Tibial artery (tissue), 4 donors: ENCODE data around the gene CD226.
"Not testable (repeated sequence)": the region's sequence is repeated elsewhere in the genome, so short reads cannot be mapped to it uniquely, and the experiment has no call there.

Experiments
- DNase-seq, 2 donors: peaks; one replicate each; pipeline ENCODE4 v3.0.0-alpha.2; 2019
- H3K27ac ChIP-seq, 2 donors: fragments of 200-600 bp; sonication (generic) in 1 of 2; 1 replicate in 1 of 2; 2 replicates in 1 of 2; pipeline ENCODE4 v1.5.1; 2018 to 2019; ENCODE audit warnings: mild to moderate bottlenecking in 1 of 2
- H3K27me3 ChIP-seq, 2 donors: fragments of 200-600 bp; sonication (generic) in 1 of 2; one replicate each; pipeline versions ENCODE4 v1.5.1 to v1.6.0; 2016 to 2019
- H3K36me3 ChIP-seq, 3 donors: fragments of 200-600 bp; sonication (generic) in 2 of 3; one replicate each; pipeline ENCODE4 v1.5.1; 2016 to 2019; ENCODE audit warnings: mild to moderate bottlenecking in 2 of 3
- H3K4me1 ChIP-seq, 4 donors: fragments of 200-600 bp; sonication (generic) in 2 of 4; 1 replicate in 3 of 4; 2 replicates in 1 of 4; pipeline ENCODE4 v1.5.1; 2016 to 2019
- H3K4me3 ChIP-seq, 2 donors: fragments of 200-600 bp; sonication (generic) in 1 of 2; 1 replicate in 1 of 2; 2 replicates in 1 of 2; pipeline ENCODE4 v1.5.1; 2018 to 2019; ENCODE audit warnings: mild to moderate bottlenecking in 2 of 2
- H3K9me3 ChIP-seq, 3 donors: fragments of 200-600 bp; sonication (generic) in 1 of 3; one replicate each; pipeline ENCODE4 v1.5.1; 2016 to 2019
- intact Hi-C: fragments of 100-400 bp; cut with DNase I; formaldehyde crosslinking; loops from one replicate; pipeline ENCODE4 v1.15.0; 2023; ENCODE audit warnings: low total_unique reads
- TF ChIP-seq, protein P1 (sequence below), 2 experiments: fragments of 200-600 bp in 1 of 2; fragments of 450-650 bp in 1 of 2; IDR thresholded peaks; one replicate each; pipeline ENCODE4 v1.5.1; 2017 to 2019; ENCODE audit warnings: antibody characterized with exemption in 2 of 2, mild to moderate bottlenecking in 1 of 2, moderate library complexity in 1 of 2

CD226 gene

DNA sequence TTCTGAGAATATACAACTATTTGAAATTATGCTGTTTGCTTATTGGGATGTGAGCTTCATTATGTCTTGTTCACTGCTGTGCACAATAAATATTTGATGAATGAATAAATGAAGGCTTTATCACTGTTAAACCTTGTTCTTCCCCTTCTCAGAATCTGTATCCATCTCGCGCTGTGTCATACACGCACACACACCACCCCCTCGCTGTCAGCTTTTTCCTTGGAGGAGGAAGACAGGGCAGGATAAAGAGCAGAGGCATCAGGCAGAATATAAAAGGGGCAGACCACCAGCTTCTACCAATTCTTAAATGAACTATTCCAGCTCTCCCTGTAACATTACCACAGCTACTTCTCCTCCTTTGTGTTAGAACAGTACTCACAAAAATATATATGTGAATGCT, 75.0 kb downstream of the CD226 start:
- H3K27me3 ChIP-seq = no peaks in the 10 kb centered on the region
- TF ChIP-seq, protein P1, sequence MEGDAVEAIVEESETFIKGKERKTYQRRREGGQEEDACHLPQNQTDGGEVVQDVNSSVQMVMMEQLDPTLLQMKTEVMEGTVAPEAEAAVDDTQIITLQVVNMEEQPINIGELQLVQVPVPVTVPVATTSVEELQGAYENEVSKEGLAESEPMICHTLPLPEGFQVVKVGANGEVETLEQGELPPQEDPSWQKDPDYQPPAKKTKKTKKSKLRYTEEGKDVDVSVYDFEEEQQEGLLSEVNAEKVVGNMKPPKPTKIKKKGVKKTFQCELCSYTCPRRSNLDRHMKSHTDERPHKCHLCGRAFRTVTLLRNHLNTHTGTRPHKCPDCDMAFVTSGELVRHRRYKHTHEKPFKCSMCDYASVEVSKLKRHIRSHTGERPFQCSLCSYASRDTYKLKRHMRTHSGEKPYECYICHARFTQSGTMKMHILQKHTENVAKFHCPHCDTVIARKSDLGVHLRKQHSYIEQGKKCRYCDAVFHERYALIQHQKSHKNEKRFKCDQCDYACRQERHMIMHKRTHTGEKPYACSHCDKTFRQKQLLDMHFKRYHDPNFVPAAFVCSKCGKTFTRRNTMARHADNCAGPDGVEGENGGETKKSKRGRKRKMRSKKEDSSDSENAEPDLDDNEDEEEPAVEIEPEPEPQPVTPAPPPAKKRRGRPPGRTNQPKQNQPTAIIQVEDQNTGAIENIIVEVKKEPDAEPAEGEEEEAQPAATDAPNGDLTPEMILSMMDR (IDR thresholded peaks at IDR 0.05) = no peak
- no peaks in the 10 kb centered on the region for H3K4me1 ChIP-seq
- intact Hi-C loops = no loop called here
- H3K27ac ChIP-seq = no peak overlapping the region
- no peaks in the 10 kb centered on the region for H3K36me3 ChIP-seq
- no peak overlapping the region for H3K4me3 ChIP-seq
- no peak for DNase-seq
- H3K9me3 ChIP-seq = no peaks in the 10 kb centered on the region

DNA sequence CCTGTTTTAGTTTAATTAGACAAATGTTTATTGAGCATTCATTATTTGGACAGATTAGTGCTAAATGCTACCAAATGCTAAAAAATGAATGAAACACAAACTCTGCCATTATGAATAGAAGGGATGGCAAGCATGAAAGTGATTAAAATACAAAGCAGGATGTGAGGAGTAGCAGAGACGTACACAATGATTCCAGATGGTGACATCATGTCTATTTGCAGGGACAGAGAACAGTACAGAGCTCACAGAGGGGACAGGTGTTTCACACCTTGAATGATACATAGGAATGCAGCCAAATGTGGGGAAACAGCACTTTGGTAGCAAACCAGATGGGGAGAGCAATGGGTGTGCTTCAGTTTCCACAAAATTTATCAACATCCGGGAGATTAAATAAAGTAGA, 76.3 kb downstream of the CD226 start:
- TF ChIP-seq, protein P1 (IDR thresholded peaks at IDR 0.05) = no peak
- H3K27ac ChIP-seq = no peak overlapping the region
- no peaks in the 10 kb centered on the region for H3K36me3 ChIP-seq
- no peaks in the 10 kb centered on the region for H3K4me1 ChIP-seq
- DNase-seq = no peak
- no peaks in the 10 kb centered on the region for H3K27me3 ChIP-seq
- intact Hi-C loops = no loop called here
- no peak overlapping the region for H3K4me3 ChIP-seq
- H3K9me3 ChIP-seq = no peaks in the 10 kb centered on the region

DNA sequence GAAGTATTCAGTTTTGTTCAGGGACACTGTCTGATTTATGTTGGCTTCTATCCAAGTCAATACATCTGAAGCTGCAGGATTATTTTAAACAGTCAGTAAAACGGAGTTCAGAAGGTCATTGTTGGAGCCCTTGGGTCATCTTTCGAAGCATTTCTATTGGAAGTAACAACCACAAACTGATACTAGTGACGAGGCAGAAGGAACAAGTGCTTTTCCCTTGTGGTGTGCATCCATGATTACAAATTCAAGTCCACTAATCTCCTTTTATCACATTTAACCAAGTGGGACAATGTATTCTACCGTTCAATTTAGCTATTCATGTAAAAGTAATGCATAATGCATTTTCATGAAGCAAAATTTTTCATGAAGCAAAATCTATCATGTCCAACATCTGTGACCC, 76.9 kb downstream of the CD226 start:
- Histone ChIP-seq H3K4me3 (no peak overlapping the region), H3K9me3 (no peaks in the 10 kb centered on the region)
- DNase-seq = no peak

DNA sequence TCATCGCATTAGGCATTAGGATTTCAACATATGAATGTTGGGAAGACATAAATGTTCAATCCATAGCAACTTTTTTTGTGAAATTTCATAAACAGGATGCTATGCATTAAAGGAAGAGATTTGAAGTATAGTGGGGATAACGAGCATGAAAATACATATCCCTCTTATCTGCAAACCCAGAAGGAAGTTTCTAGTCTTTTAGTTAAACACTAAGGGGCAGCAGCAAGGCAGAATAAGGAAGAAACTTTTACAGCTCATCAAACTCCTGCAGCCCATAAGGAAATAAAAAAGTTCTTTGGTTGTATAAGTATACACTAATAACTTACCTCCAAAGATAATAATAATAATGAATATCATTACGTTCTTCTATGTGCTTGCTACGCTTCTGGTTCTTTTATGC, 81.5 kb downstream of the CD226 start:
- Histone ChIP-seq H3K27ac (no peak overlapping the region), H3K36me3 (no peaks in the 10 kb centered on the region), H3K4me1 (no peaks in the 10 kb centered on the region), H3K4me3 (no peak overlapping the region), H3K9me3 (no peaks in the 10 kb centered on the region), H3K27me3 (no peaks in the 10 kb centered on the region)
- intact Hi-C loops = no loop called here
- TF ChIP-seq, protein P1 (IDR thresholded peaks at IDR 0.05) = no peak
- no peak for DNase-seq

More for the DNA sequence above, 76.9 kb downstream of the CD226 start:
- Histone ChIP-seq H3K36me3 (no peaks in the 10 kb centered on the region), H3K27me3 (no peaks in the 10 kb centered on the region), H3K4me1 (no peaks in the 10 kb centered on the region), H3K27ac (no peak overlapping the region)
- intact Hi-C loops = no loop called here
- TF ChIP-seq, protein P1 (IDR thresholded peaks at IDR 0.05) = no peak

DNA sequence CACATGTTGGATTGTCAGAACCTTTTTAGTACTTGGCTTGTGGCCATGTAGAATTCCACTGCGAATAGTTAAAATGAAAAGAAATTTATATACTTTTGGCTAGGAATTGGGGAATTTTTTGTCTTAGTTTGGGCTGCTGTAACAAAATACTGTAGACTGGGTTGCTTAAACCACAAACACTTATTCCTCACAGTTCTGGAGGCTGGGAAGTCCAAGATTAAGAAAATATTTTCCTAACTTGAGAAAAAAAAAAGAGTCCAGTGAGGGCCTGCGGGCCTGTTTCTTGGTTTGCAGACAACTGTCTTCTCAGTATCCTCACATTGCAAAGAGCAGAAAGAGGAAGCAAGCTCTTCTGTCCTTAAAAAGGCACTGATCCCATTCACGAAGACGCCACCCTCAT, 81.9 kb downstream of the CD226 start:
- no peak for DNase-seq
- Histone ChIP-seq H3K4me3 (no peak overlapping the region), H3K27me3 (no peaks in the 10 kb centered on the region), H3K9me3 (no peaks in the 10 kb centered on the region), H3K27ac (no peak overlapping the region), H3K4me1 (no peaks in the 10 kb centered on the region), H3K36me3 (no peaks in the 10 kb centered on the region)
- TF ChIP-seq, protein P1 (IDR thresholded peaks at IDR 0.05) = no peak
- intact Hi-C loops = no loop called here

DNA sequence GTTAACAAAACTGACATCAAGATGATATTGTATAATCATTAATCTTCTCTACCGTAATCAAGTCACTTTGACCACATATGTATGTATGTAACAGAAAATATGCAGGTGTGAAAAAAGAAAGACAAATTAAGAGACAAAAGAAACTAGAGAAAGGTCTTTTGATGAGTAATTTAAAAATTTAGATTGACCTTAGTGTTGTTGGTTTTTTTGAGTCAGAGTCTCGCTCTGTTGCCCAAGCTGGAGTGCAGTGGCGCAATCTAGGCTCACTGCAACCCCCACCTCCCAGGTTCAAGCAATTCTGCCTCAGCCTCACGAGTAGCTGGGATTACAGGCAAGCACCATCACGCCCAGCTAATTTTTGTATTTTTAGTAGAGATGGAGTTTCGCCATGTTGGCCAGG, 82.9 kb downstream of the CD226 start:
- H3K9me3 ChIP-seq, intact Hi-C loops, H3K27ac ChIP-seq, H3K4me3 ChIP-seq, DNase-seq, H3K27me3 ChIP-seq, H3K36me3 ChIP-seq, H3K4me1 ChIP-seq: not testable (repeated sequence)
